T follicular helper cell (primary cell): Measurements from ENCODE around the gene ADTRP.
A peak's percentile ranks its signal among the peaks of the same experiment; 100 is the strongest.
"Not testable (repeated sequence)": the region's sequence is repeated elsewhere in the genome, so short reads cannot be mapped to it uniquely, and the experiment has no call there.

ENCODE experiments used
- DNase-seq: peaks from one replicate; pipeline ENCODE4 v3.0.0-alpha.2; 2020; ENCODE audit warnings: low read depth

The ADTRP gene

GRCh38 chr6:11803591-11803971 lies 25.0 kb upstream of the ADTRP start:
- no peak for DNase-seq

GRCh38 chr6:11802886-11803590 lies 24.4 kb upstream of the ADTRP start:
- DNase-seq, result no peak

DNA sequence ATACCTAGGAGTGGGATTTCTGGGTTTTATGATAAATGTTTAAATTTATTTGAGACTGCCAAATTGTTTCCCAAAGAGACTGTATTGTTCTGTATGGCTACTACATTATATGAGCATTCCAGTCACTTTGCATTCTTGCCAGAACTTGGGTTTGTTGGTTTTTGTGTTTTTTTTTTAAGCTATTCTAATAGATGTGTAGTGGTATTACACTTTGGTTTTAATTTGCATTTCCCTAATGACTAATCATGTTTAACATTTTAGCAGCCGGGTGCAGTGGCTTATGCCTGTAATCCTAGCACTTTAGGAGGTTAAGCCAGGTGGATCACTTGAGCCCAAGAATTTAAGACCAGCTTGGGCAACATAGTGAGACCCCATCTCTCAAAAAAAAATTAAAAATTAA lies 21.9 kb upstream of the ADTRP start:
- DNase-seq, result not testable (repeated sequence)

- DNase-seq, result no peak
These were observed 19.9 kb upstream of the ADTRP start for GRCh38 chr6:11798538-11798937.

DNA sequence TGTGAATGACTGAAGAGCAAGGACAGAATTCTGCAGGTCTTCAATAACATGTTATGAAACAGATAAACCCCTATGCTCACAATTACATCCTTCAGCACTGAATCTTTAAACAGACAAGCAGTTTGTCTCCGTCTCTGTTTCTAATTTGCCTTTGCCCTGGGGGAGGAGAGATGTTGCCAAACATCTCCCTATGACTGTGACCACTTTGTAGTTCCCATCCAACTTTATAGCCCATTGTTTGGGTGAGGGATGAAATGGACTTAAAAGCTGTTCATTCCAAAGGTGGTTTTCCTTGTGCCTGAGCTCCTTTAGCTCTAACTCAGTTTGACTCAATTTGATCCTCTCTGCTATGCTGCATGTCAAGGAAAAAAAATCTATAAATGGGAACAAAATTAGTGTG lies 19.5 kb upstream of the ADTRP start:
- DNase-seq, result no peak

- no peak for DNase-seq
These were observed 18.2 kb upstream of the ADTRP start for GRCh38 chr6:11796829-11797228.

- no peak for DNase-seq
These were observed 16.8 kb upstream of the ADTRP start for GRCh38 chr6:11795403-11795802.

- DNase-seq, result no peak
These were observed 14.7 kb upstream of the ADTRP start for GRCh38 chr6:11793277-11793676.

DNA sequence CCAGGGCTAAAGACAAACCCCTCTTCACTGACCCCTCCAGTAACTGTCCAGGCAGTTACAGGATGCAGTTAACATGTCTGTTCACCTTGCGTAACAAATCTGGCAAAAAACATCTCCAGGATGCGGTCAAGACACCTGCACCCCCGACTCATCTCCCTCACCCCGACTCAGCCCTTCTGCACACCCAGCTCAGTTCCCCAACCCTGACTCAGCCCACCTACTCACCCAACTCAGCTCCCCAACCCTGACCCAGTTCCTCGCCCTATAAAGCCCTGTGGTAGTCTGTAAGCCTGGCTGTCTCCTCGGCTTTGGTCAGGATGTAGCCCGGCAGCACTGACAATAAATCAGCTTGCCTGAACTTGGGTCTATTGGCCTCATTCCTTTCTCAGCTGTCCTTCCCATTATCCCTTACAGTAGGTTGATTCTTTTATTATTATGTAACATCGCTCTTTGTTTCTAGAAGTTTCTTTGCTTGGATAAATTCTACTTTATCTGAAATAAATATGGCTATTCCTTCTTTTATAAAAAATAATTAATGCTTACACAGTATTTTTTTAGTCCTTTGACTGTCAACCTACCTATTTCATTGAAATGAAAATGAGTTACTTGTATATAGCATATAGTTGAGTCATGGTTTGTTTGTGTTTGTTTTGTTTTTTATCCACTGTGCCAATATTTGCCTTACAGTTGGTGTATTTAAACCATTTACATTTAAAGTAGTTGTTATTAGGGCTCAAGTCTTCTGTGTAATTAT lies 12.9 kb upstream of the ADTRP start:
- no peak for DNase-seq

DNA sequence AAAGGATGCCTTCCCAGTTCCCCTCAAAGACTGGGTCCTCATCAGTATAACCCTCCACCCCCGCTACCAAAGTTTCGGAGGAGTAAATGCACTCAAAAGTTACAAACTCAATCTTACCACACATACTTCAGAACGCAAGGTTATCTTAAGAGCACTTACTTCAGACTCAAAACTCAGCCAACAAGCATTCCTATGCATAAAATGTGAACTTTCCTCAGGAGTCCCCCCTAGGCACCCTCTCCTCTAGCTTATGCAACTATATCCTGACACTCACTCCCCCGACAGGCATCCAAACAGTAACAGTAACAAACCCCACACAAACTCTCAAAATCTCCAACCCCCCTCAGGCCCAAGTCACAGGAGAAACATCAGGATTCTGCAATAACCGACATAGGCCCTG lies 11.1 kb upstream of the ADTRP start:
- DNase-seq, result no peak

DNA sequence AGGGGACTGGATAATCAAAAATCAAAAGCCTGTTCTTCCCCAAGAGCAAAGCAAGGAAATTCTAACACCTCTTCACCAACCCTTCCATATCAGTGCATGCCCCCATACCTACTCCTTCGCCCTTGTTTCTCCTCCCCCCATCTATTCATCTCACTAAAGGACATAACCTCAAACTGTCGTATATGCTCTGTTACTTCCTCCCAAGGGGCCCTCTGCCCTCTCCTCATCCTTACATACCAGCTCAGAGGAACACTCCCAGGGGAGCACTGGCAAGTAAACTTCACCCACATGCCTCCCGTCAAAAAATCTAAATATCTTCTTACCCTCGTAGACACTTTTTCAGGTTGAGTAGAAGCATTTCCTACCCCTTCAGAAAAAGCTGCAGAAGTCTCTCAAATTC lies 9.4 kb upstream of the ADTRP start:
- no peak for DNase-seq

DNA sequence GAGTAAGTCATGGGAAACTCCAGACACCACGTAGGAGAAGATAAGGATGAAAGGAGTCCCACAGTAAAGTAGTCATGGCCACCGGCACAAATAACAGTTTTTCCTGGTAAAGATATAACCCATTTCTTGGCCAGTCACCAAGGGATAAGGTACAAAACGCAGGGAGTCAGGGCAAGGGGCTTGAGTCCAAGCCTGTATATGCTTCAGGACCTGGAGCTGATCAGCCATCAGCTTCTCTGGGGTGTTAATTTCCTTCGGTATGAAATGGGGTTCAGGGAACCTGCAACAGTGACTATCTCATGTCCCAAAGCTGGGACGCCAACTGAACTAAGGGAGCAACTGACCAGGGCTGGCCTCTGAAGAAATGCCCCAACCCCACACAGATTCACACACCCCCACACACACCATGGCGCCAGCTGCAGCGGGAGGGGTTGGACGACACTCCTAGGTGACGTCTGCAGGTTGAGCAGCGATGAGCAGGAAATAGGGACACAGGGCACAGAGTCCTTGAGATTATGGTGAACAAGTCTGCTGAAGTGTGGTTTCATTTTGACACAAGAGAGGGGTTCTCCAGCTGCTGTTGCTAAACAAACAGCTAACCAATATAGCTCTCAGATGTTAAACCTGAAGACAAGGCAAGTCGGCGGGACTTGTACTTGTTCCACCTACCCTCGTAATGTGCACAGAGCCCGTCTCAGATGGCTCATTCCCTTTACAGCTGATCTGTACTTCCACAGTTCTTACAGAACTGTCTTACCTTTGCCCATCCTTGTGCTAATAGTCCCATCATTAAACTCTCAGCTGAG lies 7.4 kb upstream of the ADTRP start:
- peak; percentile 18 for DNase-seq

GRCh38 chr6:11785415-11785773 lies 6.8 kb upstream of the ADTRP start:
- peak; percentile 3 for DNase-seq

- no peak for DNase-seq
These were observed 5.7 kb upstream of the ADTRP start for GRCh38 chr6:11784341-11784740.

DNA sequence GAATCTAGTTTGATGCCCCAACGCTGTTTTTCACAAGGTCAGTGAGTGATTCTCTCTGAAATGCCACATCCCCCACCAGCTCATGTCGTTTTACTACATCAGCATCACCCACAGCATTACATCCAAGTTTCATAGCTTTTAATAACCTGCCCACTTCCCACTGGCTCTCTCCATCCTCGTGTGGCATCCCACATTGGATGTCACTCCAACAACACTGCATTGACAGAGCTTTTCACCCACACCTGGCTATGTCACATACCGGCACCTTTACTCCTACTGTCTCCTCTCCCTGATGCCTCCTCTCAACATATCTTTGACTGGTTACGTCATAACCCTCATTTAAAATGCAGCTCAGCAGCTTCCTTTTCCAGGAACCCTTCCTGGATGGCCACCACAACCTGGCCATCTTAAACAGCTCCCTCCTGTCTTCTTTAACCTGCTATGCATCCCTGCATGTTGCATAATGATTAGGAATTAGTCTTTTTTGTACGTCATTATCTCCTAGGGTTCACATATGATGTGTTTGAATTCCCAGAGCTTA lies 5.0 kb upstream of the ADTRP start:
- DNase-seq, result no peak

- DNase-seq, result no peak
These were observed 3.9 kb upstream of the ADTRP start for GRCh38 chr6:11782524-11782923.

- no peak for DNase-seq
These were observed 1.5 kb upstream of the ADTRP start for GRCh38 chr6:11780097-11780428.

DNA sequence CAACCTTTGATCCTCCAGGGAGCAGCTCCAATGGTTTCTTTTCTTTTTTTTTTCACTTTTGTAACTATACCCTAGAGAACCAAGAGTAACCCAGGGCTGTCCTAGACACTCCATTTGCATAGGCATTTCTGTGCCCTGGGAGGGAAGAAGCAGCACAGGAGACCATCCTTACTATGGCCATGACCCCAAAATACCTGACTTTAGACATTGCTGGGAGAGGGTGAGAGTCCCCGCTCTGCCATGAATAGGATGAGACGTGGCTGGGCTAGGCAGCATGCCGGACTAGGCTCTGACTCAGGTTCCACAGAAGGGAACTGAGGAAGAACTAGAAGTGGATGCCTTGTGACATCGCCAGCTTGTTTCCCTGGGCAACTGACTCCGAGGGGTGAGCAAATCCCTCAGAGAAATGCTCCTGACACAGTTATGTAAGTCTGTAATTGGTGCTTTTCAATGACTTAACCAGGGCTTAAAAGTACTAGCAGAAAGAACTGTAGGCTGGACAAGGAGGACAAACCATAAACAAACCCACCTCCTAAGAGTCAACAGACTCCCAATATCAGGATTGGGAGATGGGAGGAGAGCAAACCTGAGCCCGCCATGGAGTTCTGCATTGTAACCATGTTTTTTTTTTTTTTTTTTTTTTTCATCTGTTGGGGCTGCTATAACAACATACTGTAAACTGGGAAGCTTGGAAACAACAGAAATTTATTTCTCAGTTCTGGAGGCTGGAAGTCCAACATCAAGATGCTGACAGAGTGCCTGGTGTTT lies 910 bp upstream of the ADTRP start:
- DNase-seq, result no peak

GRCh38 chr6:11778036-11778435 lies 567 bp downstream of the ADTRP start:
- no peak for DNase-seq

DNA sequence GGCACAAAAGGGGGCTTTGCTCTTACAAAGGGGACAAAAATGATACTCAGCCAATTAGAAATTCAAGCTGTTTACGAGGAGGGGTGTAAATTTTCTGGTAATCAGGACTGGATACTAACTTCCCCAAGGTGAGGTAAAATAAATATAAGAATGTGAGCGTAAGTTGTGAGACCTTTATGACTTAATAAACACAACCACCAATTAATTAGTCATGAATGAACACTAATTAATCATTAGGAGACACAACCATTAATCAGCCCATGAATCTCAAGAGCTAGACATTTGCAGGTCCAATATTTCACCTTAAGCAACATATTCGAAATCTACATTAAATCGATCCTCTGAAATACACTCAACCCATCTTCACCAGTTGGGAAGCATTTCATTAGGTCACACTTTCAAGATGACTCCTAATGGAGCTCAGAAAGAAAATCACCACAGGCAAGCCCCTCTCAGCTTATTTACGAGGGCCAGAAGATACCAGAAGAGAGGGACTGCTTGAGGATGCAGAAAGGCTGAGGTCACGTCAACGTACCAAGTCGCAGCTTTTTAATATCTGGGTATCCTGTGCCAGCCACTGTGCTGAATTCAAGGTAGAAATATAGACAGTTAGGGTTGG lies 2.7 kb downstream of the ADTRP start:
- no peak for DNase-seq

GRCh38 chr6:11774426-11774825 lies 4.2 kb downstream of the ADTRP start:
- DNase-seq, result no peak

GRCh38 chr6:11773581-11773980 lies 5.0 kb downstream of the ADTRP start:
- no peak for DNase-seq
